ENCODE measurements around the gene ARID1B. TPM values are rescaled to one million over a fixed set of nuclear protein-coding genes. Genes with fewer than 3 reads are reported as not detected.

Gene ARID1B
- total and polyA plus RNA-seq, 2 of the 13 experiments (the other 11 are each of a cell fraction or from before 2014, with no cell fraction given), result 20.1 to 32.6 TPM

- TF ChIP-seq, protein P1, sequence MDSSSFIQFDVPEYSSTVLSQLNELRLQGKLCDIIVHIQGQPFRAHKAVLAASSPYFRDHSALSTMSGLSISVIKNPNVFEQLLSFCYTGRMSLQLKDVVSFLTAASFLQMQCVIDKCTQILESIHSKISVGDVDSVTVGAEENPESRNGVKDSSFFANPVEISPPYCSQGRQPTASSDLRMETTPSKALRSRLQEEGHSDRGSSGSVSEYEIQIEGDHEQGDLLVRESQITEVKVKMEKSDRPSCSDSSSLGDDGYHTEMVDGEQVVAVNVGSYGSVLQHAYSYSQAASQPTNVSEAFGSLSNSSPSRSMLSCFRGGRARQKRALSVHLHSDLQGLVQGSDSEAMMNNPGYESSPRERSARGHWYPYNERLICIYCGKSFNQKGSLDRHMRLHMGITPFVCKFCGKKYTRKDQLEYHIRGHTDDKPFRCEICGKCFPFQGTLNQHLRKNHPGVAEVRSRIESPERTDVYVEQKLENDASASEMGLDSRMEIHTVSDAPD (CRISPR knock-in tag; IDR thresholded peaks at IDR 0.05), result no peak
- TF ChIP-seq ZNF430 (CRISPR knock-in tag; IDR thresholded peaks at IDR 0.05), result 0 out of 2 replicates have a peak, but pooled peaks have one; percentile 6
- TF ChIP-seq CREM (IDR thresholded peaks at IDR 0.05), result no peak
- no peak for TF ChIP-seq CREM (CRISPR knock-in tag; IDR thresholded peaks at IDR 0.05)
- TF ChIP-seq MYC (CRISPR knock-in tag; IDR thresholded peaks at IDR 0.05; ENCODE audit: borderline replicate concordance), result peak; percentile 43; the same call in 1 of the 2 replicates
- 0 out of 2 replicates have a peak, but pooled peaks have one; percentile 20 for TF ChIP-seq ZNF34 (CRISPR knock-in tag; IDR thresholded peaks at IDR 0.05; ENCODE audit: borderline replicate concordance)
- no peak for TF ChIP-seq NR2C2 (CRISPR knock-in tag; IDR thresholded peaks at IDR 0.05; ENCODE audit: borderline replicate concordance)
- TF ChIP-seq, protein P2, sequence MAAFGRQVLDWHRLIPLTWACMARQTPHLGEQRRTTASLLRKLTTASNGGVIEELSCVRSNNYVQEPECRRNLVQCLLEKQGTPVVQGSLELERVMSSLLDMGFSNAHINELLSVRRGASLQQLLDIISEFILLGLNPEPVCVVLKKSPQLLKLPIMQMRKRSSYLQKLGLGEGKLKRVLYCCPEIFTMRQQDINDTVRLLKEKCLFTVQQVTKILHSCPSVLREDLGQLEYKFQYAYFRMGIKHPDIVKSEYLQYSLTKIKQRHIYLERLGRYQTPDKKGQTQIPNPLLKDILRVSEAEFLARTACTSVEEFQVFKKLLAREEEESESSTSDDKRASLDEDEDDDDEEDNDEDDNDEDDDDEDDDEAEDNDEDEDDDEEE (CRISPR knock-in tag; IDR thresholded peaks at IDR 0.05), result 0 out of 2 replicates have a peak, but pooled peaks have one; percentile 15
- TF ChIP-seq ZNF326 (CRISPR knock-in tag; IDR thresholded peaks at IDR 0.05; ENCODE audit: borderline replicate concordance), result no peak
- 0 out of 2 replicates have a peak, but pooled peaks have one; percentile 38 for TF ChIP-seq MEIS2 (CRISPR knock-in tag; IDR thresholded peaks at IDR 0.05)
- TF ChIP-seq ZNF451 (CRISPR knock-in tag; IDR thresholded peaks at IDR 0.05), result no peak
- no peak for TF ChIP-seq ZNF883 (CRISPR knock-in tag; IDR thresholded peaks at IDR 0.05; ENCODE audit: not compliant biosample characterization)
- TF ChIP-seq, protein P3, sequence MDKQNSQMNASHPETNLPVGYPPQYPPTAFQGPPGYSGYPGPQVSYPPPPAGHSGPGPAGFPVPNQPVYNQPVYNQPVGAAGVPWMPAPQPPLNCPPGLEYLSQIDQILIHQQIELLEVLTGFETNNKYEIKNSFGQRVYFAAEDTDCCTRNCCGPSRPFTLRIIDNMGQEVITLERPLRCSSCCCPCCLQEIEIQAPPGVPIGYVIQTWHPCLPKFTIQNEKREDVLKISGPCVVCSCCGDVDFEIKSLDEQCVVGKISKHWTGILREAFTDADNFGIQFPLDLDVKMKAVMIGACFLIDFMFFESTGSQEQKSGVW (CRISPR knock-in tag; IDR thresholded peaks at IDR 0.05; ENCODE audit: borderline replicate concordance), result no peak
- no peak for TF ChIP-seq SIX1 (CRISPR knock-in tag; IDR thresholded peaks at IDR 0.05; ENCODE audit: borderline replicate concordance)
- TF ChIP-seq ZNF263 (CRISPR knock-in tag; IDR thresholded peaks at IDR 0.05), result peak; percentile 98
- TF ChIP-seq, protein P4, sequence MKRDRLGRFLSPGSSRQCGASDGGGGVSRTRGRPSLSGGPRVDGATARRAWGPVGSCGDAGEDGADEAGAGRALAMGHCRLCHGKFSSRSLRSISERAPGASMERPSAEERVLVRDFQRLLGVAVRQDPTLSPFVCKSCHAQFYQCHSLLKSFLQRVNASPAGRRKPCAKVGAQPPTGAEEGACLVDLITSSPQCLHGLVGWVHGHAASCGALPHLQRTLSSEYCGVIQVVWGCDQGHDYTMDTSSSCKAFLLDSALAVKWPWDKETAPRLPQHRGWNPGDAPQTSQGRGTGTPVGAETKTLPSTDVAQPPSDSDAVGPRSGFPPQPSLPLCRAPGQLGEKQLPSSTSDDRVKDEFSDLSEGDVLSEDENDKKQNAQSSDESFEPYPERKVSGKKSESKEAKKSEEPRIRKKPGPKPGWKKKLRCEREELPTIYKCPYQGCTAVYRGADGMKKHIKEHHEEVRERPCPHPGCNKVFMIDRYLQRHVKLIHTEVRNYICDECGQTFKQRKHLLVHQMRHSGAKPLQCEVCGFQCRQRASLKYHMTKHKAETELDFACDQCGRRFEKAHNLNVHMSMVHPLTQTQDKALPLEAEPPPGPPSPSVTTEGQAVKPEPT (CRISPR knock-in tag; IDR thresholded peaks at IDR 0.05; ENCODE audit: low read depth), result 0 out of 2 replicates have a peak, but pooled peaks have one; percentile 6
- TF ChIP-seq SMAD1 (CRISPR knock-in tag; IDR thresholded peaks at IDR 0.05; ENCODE audit: borderline replicate concordance, low read depth), result no peak
- no peak for TF ChIP-seq SP5 (CRISPR knock-in tag; IDR thresholded peaks at IDR 0.05; ENCODE audit: borderline replicate concordance, low read depth)
- no peak for TF ChIP-seq PCBP2 (optimal IDR thresholded peaks at IDR 0.05; ENCODE audit: low read depth, low read length, poor library complexity, severe bottlenecking)
- TF ChIP-seq, protein P5, sequence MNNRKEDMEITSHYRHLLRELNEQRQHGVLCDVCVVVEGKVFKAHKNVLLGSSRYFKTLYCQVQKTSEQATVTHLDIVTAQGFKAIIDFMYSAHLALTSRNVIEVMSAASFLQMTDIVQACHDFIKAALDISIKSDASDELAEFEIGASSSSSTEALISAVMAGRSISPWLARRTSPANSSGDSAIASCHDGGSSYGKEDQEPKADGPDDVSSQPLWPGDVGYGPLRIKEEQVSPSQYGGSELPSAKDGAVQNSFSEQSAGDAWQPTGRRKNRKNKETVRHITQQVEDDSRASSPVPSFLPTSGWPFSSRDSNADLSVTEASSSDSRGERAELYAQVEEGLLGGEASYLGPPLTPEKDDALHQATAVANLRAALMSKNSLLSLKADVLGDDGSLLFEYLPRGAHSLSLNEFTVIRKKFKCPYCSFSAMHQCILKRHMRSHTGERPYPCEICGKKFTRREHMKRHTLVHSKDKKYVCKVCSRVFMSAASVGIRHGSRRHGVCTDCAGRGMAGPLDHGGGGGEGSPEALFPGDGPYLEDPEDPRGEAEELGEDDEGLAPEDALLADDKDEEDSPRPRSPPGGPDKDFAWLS (CRISPR knock-in tag; IDR thresholded peaks at IDR 0.05; ENCODE audit: borderline replicate concordance), result no peak
- TF ChIP-seq HNRNPK (IDR thresholded peaks at IDR 0.05; ENCODE audit: low read depth, low read length, poor library complexity, severe bottlenecking), result peak; percentile 20
- TF ChIP-seq ZNF790 (CRISPR knock-in tag; IDR thresholded peaks at IDR 0.05; ENCODE audit: borderline replicate concordance), result peak; percentile 49; the same call in 1 of the 2 replicates
These were observed 1.5 kb downstream of the ARID1B start (continued) for GRCh38 chr6:156778454-156779205.
